ENCODE data around the gene TRIM75.
"Not testable (repeated sequence)": the region's sequence is repeated elsewhere in the genome, so short reads cannot be mapped to it uniquely, and the experiment has no call there.

TRIM75 gene

GRCh38 chr4:165077034-165077578 lies 23.4 kb downstream of the TRIM75 start:
- no peak for DNase-seq (ENCODE audit: low read depth in 3 of 3, low spot score in 1 of 3)

DNA sequence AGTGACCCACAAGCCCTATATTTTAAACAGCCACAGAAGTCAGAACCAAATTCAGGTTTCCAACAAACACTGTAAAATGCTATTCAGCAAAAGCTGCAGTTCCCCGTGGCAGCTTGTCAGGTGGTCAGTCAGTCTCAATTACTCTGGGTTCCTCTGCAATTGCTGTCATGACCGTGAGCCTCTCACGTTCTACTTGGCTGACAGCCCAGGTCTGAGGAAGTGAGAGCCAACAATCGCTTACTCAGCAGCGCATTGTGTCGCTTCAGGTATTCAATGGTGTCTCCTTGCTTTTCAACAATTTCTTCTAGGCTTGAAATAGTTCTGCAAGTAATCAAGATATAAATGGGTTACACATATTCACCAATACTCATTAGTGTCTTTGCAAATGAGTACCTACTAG lies 25.8 kb downstream of the TRIM75 start:
- no peak for DNase-seq (ENCODE audit: low read depth in 3 of 3, low spot score in 1 of 3)

GRCh38 chr4:165084787-165085186 lies 31.1 kb downstream of the TRIM75 start:
- not testable (repeated sequence) for DNase-seq (ENCODE audit: low read depth in 3 of 3, low spot score in 1 of 3)

GRCh38 chr4:165085946-165086345 lies 32.3 kb downstream of the TRIM75 start:
- no peak for DNase-seq (ENCODE audit: low read depth in 3 of 3, low spot score in 1 of 3)

DNA sequence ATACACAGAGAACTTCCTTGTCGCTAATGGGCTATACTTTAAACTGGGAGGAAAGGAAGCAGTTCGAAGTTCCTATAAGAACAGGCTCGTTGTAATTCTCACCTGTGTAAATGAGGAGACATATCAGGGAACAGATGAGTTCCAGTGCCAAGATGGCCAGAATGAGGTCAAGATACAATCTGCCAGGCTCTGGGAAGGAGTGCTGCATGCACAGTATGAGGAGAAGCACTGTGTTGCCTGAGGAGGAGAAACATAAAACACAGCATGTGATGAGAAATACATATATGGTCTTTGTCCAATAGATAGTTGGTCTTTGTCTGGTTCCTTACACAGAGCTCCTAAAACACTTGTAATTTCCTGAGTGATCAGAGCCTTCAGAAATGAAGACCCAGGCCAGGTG lies 34.7 kb downstream of the TRIM75 start:
- DNase-seq (ENCODE audit: low read depth in 3 of 3, low spot score in 1 of 3), result no peak

DNA sequence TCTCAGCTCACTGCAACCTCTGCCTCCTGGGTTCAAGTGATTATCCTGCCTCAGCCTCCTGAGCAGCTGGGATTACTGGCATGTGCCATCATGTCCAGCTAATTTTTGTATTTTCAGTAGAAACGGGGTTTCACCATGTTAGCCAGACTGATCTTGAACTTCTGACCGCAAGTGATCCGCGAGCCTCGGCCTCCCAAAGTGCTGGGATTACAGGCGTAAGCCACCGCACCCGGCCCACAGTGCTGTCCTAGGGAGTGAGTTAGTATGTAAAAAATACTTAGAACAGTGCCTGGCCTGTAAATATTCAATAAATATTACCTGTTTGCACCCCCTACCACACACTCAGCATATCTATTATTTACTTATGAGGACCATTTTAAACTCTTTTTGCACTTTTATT lies 38.5 kb downstream of the TRIM75 start:
- not testable (repeated sequence) for DNase-seq (ENCODE audit: low read depth in 3 of 3, low spot score in 1 of 3)

DNA sequence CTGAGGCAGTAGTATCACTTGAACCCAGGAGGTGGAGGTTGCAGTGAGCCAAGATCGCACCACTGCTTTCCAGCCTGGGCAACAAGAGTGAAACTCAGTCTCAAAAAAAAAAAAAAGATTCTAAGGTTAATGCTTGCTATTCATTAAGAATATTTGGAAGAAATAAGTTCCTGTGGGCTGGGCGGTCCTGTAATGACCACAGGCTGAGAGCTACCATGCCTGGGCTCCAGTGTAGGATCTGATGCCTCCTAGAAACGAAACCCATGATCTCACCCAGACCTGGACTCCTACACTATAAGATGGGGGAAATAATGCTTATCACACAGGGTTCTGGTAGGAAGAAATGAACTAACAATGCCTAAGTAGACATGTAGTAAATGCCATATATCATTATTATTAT lies 41.2 kb downstream of the TRIM75 start:
- DNase-seq (ENCODE audit: low read depth in 3 of 3, low spot score in 1 of 3), result no peak

DNA sequence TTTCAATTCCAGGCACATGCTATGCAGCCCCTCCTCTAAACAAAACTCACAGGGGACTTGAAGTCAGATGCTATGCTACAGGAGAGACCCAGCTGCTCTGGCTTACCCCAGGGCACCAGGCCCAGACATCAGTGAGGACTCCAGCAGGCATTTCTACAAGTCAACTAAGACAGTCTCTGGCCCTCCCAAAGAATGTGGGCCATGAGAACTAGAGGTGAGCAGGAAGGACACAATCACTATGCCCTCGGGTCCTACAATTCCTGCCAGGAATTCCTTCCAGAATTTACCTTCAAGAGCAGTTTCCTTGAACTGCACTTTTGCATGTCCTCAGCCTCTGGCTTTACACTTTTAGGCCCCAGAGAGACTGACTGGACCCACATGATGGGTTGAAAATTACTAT lies 41.6 kb downstream of the TRIM75 start:
- DNase-seq (ENCODE audit: low read depth in 3 of 3, low spot score in 1 of 3), result no peak

DNA sequence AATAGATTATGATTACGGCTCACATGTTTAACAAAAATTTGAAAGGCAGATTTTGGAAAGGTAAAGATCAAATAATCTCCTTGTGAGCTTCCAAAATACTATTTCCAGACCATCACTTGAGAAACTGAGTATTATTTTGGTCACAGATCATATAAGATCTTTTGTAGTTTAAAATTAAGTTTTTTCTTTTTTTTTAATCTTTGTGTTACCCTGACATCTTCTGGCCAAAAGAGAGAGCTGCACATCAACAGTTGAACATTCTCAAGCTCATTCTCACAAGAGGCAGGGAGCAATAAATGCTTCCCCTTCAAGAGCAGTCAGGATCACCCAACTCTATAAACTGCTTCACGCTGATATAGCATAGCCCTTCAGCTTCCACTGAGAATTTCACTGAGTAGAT lies 43.1 kb downstream of the TRIM75 start:
- DNase-seq (ENCODE audit: low read depth in 3 of 3, low spot score in 1 of 3), result no peak

GRCh38 chr4:165101641-165102040 lies 48.0 kb downstream of the TRIM75 start:
- DNase-seq (ENCODE audit: low read depth in 3 of 3, low spot score in 1 of 3), result no peak

DNA sequence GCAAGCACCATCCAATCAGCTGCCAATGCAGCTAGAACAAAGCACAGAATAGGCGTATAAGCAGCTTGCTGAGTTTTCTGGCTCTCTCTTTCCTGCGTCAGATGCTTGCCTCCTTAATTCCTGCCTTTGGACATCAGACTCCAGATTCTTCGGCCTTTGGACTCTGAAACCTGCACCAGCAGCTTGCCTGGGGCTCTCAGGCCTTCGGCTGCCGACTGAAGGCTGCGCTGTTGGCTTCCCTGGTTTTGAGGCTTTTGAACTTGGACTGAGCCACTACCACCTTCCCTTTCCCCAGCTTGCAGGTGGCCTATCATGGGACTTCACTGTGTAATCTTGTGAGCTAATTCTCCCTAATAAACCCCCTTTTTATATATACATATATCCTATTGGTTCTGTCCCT lies 52.9 kb downstream of the TRIM75 start:
- no peak for DNase-seq (ENCODE audit: low read depth in 3 of 3, low spot score in 1 of 3)
